GM18909 (cell line): ENCODE results near the gene TFDP2.
"Not testable (repeated sequence)": the region's sequence is repeated elsewhere in the genome, so short reads cannot be mapped to it uniquely, and the experiment has no call there.

Experiments used
- ATAC-seq: cut with Tn5 transposase; IDR thresholded peaks from one replicate; pipeline ENCODE4 v1.9.1; 2021; ENCODE audit warnings: mild to moderate bottlenecking; ENCODE audit not compliant: unreplicated experiment, poor library complexity

Gene TFDP2

GRCh38 chr3:141938011-141938500, 211.3 kb downstream of the TFDP2 start:
- ATAC-seq = no peak

- no peak for ATAC-seq
Measured at GRCh38 chr3:141934354-141934753, 215.0 kb downstream of the TFDP2 start.

GRCh38 chr3:141933421-141934300, 215.7 kb downstream of the TFDP2 start:
- no peak for ATAC-seq

- no peak for ATAC-seq
Measured at GRCh38 chr3:141930801-141931200, 218.5 kb downstream of the TFDP2 start.

GRCh38 chr3:141929341-141929995, 219.9 kb downstream of the TFDP2 start:
- ATAC-seq = no peak

GRCh38 chr3:141928631-141929270, 220.6 kb downstream of the TFDP2 start:
- no peak for ATAC-seq

- no peak for ATAC-seq
Measured at GRCh38 chr3:141926929-141927328, 222.4 kb downstream of the TFDP2 start.

GRCh38 chr3:141925677-141926076, 223.7 kb downstream of the TFDP2 start:
- not testable (repeated sequence) for ATAC-seq

GRCh38 chr3:141921316-141921715, 228.0 kb downstream of the TFDP2 start:
- ATAC-seq = no peak

- no peak for ATAC-seq
Measured at GRCh38 chr3:141920701-141921100, 228.6 kb downstream of the TFDP2 start.

- ATAC-seq = no peak
Measured at GRCh38 chr3:141915766-141916165, 233.6 kb downstream of the TFDP2 start.

GRCh38 chr3:141915016-141915415, 234.3 kb downstream of the TFDP2 start:
- no peak for ATAC-seq

- no peak for ATAC-seq
Measured at GRCh38 chr3:141914311-141914710, 235.0 kb downstream of the TFDP2 start.

- no peak for ATAC-seq
Measured at GRCh38 chr3:141913150-141913811, 236.1 kb downstream of the TFDP2 start.

- ATAC-seq = not testable (repeated sequence)
Measured at GRCh38 chr3:141909986-141910385, 239.4 kb downstream of the TFDP2 start.

GRCh38 chr3:141909408-141909807, 239.9 kb downstream of the TFDP2 start:
- no peak for ATAC-seq

- ATAC-seq = no peak
Measured at GRCh38 chr3:141905129-141905528, 244.2 kb downstream of the TFDP2 start.

- no peak for ATAC-seq
Measured at GRCh38 chr3:141904203-141904602, 245.1 kb downstream of the TFDP2 start.

GRCh38 chr3:141901914-141902313, 247.4 kb downstream of the TFDP2 start:
- no peak for ATAC-seq

GRCh38 chr3:141900343-141900742, 249.0 kb downstream of the TFDP2 start:
- ATAC-seq = no peak
